GM19372 (cell line): ENCODE results near the gene PLA2G4D.

ENCODE experiments used
- ATAC-seq: cut with Tn5 transposase; IDR thresholded peaks from one replicate; pipeline ENCODE4 v1.9.1; 2021; ENCODE audit warnings: mild to moderate bottlenecking, low read depth, moderate library complexity; ENCODE audit not compliant: unreplicated experiment

Gene PLA2G4D

GRCh38 chr15:42057799-42058646 is 36.3 kb downstream of the PLA2G4D start:
- ATAC-seq: no peak

- no peak for ATAC-seq
These were observed 37.2 kb downstream of the PLA2G4D start for GRCh38 chr15:42056934-42057798.

DNA sequence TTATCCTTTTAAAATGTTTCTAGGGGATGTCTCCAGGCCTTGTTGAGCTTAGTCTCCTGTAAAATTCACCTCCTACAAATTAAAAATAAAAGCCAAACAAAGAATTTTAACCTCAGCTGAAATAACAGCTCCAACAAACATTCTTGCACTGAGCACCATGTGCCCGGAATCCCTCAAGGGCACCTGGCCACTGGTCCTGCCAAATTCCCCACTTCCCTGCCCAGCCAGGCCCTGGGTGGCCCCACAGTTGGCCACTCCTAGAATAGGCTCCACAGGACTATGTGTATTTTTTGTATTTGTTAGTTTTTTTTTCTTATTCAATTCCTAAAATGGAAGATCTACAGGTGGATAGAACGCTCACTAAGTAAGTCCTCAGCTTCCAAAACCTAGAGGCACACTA is 40.4 kb downstream of the PLA2G4D start:
- no peak for ATAC-seq

GRCh38 chr15:42053010-42053409 is 41.4 kb downstream of the PLA2G4D start:
- ATAC-seq: no peak

GRCh38 chr15:42050484-42051255 is 43.7 kb downstream of the PLA2G4D start:
- no peak for ATAC-seq

DNA sequence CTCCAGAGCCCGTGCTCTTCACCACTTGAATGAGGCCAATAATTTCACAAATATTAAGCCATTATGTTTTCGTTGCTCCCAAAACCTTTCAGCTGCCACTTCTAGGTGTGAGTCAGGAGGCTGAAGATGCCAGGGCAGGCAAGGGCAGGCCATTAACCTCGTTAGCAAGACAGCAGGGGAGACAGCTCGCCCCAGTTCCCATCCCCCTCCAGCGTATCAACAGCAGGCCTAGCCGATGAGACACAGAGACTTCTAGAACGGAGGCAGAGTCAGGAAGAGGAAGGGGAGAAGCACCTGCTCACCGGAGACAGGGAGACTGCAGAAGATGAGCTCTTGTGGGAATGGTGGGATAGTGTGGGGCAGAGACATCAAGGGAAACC is 45.6 kb downstream of the PLA2G4D start:
- ATAC-seq: no peak

DNA sequence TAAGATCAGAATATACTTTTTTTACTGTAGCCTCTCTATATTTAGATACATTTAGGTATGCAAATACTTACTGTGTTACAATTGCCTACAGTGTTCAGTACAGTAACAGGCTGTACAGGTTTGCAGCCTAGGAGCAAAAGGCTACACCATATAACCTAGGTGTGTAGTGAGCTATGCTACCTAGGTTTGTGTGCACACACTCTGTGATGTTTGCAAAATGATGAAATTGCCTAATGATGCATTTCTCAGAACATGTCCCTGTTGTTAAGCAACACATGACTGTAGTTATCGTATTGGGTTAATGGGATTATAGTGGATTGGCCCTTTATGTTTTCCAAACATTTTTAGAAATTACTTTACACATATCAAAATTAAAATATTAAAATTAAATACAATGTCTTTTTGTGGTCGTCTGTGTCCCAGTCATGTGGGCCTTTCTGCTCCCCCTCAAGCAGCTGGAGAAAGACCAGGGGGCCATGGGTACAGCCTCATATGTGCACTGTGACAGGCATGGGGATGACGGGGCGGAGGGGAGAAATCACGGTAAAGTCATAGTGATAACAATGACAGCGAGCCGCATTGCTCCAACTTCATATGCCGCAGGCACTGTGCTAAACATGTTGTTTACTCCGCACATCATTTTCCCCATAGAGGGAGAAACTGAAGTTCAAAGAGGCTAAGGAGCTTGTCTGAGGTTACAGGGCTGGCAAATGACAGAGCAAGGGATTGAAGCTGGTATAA is 46.1 kb downstream of the PLA2G4D start:
- ATAC-seq: no peak

DNA sequence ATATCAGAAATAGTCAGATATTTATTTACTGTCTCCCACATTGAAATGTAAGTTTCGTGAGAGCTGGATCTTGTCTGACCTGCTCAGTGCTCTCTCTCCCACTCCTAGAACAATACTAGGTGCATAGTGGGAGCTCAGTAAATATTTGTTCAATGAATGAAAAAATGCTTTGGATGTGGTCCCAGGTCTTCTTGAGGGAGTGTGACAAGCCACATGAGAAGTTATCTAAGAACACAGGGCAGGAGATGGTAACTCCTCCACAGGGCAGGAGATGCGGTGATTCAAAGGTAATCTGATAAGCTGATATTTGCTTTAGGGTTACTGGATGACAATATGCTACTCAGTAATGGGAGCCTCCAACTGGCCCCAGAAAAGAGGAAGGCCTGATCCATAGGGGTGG is 47.8 kb downstream of the PLA2G4D start:
- ATAC-seq: no peak

GRCh38 chr15:42045211-42045615 is 49.1 kb downstream of the PLA2G4D start:
- ATAC-seq: no peak

- no peak for ATAC-seq
These were observed 51.6 kb downstream of the PLA2G4D start for GRCh38 chr15:42042602-42043400.

GRCh38 chr15:42038401-42038800 is 56.0 kb downstream of the PLA2G4D start:
- no peak for ATAC-seq

- no peak for ATAC-seq
These were observed 56.7 kb downstream of the PLA2G4D start for GRCh38 chr15:42037656-42038055.

GRCh38 chr15:42036966-42037365 is 57.4 kb downstream of the PLA2G4D start:
- no peak for ATAC-seq

DNA sequence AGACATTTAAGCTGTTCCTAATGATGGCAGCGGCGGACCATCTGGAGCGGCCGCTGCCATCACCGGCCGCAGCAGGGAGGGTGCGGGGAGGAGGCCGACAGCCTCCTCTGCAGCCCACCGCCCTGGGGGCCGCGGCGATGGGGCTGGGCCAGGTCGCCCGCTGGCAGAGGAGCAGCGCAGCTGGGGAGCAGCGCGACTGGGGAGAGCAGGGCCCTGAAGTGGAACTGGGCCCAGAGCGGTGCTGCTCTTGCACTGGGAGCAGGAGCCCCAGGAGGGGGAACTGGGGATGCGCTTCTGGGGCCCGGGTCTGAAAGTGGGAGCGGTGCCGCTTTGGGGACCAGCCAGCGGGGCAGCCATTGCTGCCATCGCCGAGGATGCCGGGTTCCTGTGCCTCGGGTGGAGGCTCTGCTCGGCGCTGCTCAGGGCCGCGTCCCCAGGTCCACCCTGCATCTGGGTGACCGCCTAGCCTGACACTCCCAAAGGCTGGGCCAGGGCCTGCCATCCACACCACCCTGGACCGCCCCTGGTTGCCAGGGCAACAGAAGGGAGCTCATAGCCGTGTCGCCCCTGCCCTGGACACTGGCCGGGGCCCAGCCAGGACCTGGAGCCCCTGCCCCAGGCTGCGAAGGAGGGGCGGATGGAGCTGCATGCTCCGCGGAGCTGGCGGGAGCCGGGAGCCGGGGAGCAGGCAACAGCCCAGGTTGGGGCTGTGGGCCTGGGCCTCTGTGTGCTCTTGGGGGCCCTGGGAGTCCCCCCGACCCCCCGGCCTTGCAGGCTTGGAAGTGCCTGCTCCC is 58.1 kb downstream of the PLA2G4D start:
- no peak for ATAC-seq

DNA sequence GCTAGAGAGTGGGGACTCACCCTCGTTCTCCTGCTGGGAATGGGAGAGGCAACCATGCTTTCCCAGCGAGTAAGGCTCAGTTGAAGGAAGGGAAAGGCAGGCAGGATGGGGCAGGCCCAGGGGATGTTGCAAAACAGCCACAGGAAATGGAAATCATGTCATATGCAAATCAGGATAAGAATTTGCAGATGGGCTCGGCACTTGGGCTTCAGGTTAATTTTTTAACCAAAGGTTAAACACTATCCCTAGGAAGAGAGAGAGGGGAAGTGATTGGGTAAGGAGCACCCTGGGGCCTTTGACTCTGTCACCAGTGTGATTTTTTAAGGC is 59.0 kb downstream of the PLA2G4D start:
- peak; percentile 74 for ATAC-seq

DNA sequence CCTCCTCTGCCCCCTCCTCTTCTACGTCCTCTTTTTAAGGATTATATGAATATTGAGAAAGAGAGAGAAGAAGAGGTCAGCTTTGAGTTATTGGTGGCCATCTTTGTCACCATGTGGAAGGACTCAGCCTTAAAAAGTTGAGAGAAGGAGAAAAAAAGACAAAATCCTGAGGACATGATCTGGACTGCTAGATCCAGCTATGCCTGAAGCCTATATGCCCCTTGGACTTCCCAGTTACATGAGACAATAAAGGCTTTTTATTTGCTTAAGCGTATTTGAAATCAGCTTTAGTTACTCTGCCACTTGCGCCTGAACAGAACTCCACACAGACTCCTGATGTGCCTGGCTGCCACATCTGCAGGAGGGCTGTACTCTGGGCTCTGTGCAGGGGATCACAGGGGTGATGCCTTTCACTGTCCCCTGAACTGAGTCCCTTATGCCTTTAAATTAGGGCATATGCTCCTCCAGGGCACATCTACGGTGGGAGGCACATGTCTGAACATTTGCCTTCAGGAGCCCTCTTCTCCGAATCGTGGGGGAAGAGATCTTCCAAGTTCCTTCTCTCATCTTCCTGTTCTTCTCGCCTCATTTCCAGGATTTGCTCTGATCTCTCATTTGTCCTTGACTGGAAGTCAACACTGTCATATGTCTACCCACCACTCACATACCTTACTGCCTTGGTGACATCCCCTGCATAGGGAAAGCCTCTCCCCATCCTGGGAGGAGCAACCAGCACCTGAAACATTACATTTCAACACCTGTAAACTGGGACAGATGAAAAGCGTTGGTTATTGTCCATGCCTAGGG is 59.5 kb downstream of the PLA2G4D start:
- ATAC-seq: no peak

- no peak for ATAC-seq
These were observed 61.0 kb downstream of the PLA2G4D start for GRCh38 chr15:42033214-42033873.
